CD4-positive, CD25-positive, alpha-beta regulatory T cell (primary cell): ENCODE results near the gene SETX. TPM values are rescaled to one million over a fixed set of nuclear protein-coding genes. Genes with fewer than 3 reads are reported as not detected.
"Not testable (repeated sequence)": the region's sequence is repeated elsewhere in the genome, so short reads cannot be mapped to it uniquely, and the experiment has no call there.

Experiments
- ATAC-seq, 2 donors: fragments of 150-1000 bp; cut with Tn5 transposase; one replicate each; pipeline ENCODE4 v1.10.0; 2021; ENCODE audit warnings: low read depth in 2 of 2, moderate number of reproducible peaks in 2 of 2, moderate library complexity in 1 of 2
- DNase-seq, 3 donors: peaks; one replicate each; pipeline versions ENCODE4 v3.0.0 to v3.0.0-alpha.2; 2012 to 2022; ENCODE audit warnings: mixed read lengths in 1 of 3
- H3K27ac ChIP-seq: one replicate; pipeline ENCODE4 v1.7.0; 2013; ENCODE audit warnings: mild to moderate bottlenecking, low read length; ENCODE audit not compliant: insufficient read depth, poor library complexity, severe bottlenecking
- H3K27me3 ChIP-seq: one replicate; pipeline ENCODE4 v1.7.0; 2013; ENCODE audit warnings: low read length; ENCODE audit not compliant: control insufficient read depth, insufficient read depth
- H3K36me3 ChIP-seq: one replicate; pipeline ENCODE4 v1.7.0; 2013; ENCODE audit warnings: mild to moderate bottlenecking, low read length, moderate library complexity; ENCODE audit not compliant: control insufficient read depth, insufficient read depth
- H3K4me1 ChIP-seq: 2 replicates; pipeline ENCODE4 v1.7.0; 2013; ENCODE audit warnings: mild to moderate bottlenecking, low read length; ENCODE audit not compliant: insufficient read depth, control insufficient read depth, poor library complexity, severe bottlenecking
- H3K4me3 ChIP-seq: one replicate; pipeline ENCODE4 v1.7.0; 2013; ENCODE audit warnings: low read depth, mild to moderate bottlenecking, low read length, moderate library complexity
- H3K9me3 ChIP-seq, 2 experiments: 1 replicate in 1 of 2; 2 replicates in 1 of 2; pipeline ENCODE4 v1.7.0; 2013; ENCODE audit warnings: low read length in 2 of 2, mild to moderate bottlenecking in 1 of 2, moderate library complexity in 1 of 2; ENCODE audit not compliant: control insufficient read depth in 2 of 2
- H3K27ac Mint-ChIP-seq, 3 donors: one replicate each; pipeline ENCODE4 v1.8.0; 2020 to 2022; ENCODE audit warnings: mild to moderate bottlenecking in 3 of 3, mixed read lengths in 3 of 3, moderate library complexity in 2 of 3
- H3K27me3 Mint-ChIP-seq: one replicate; pipeline ENCODE4 v1.8.0; 2022; ENCODE audit warnings: mild to moderate bottlenecking, mixed read lengths
- H3K36me3 Mint-ChIP-seq: one replicate; pipeline ENCODE4 v1.8.0; 2020; ENCODE audit warnings: mixed read lengths
- H3K4me1 Mint-ChIP-seq, 4 donors: one replicate each; pipeline ENCODE4 v1.8.0; 2020 to 2022; ENCODE audit warnings: mixed read lengths in 4 of 4, mild to moderate bottlenecking in 1 of 4
- H3K4me3 Mint-ChIP-seq, 4 donors: one replicate each; pipeline ENCODE4 v1.8.0; 2020 to 2022; ENCODE audit warnings: mild to moderate bottlenecking in 4 of 4, mixed read lengths in 4 of 4, moderate library complexity in 3 of 4
- H3K9me3 Mint-ChIP-seq, 7 donors: one replicate each; pipeline ENCODE4 v1.8.0; 2020 to 2022; ENCODE audit warnings: mixed read lengths in 7 of 7, mild to moderate bottlenecking in 3 of 7, moderate library complexity in 2 of 7
- polyA plus RNA-seq, 4 donors: library from polyadenylated mRNA; unstranded; fragments of 300-500 nt; fragmentation: Illumina TruSeq; gene quantifications; one replicate each; pipeline ENCODE4 v1.2.3, GENCODE V29; 2021
- total RNA-seq: library from RNA; stranded (reverse); gene quantifications from one replicate; pipeline ENCODE4 v1.2.3, GENCODE V29; 2022

Gene SETX
- total and polyA plus RNA-seq, 5 donors from 2014 or later = 22.6 to 70.5 (median 30.6) TPM

- peaks cover 15 to 29% (median 17%) of the 10 kb centered on the region in 4 donors for H3K4me1 Mint-ChIP-seq
- ATAC-seq (no peak), DNase-seq (no peak)
- Histone ChIP-seq H3K27ac (no peak overlapping the region), H3K4me1 (no peaks in the 10 kb centered on the region), H3K4me3 (no peak overlapping the region), H3K9me3 (no peaks in the 10 kb centered on the region), H3K27me3 (no peaks in the 10 kb centered on the region), H3K36me3 (peaks cover 74% of the 10 kb centered on the region)
- peaks cover 32% of the 10 kb centered on the region for H3K36me3 Mint-ChIP-seq
- H3K27ac Mint-ChIP-seq = peak overlapping the region in 1 of 3 donors; percentile 7
- H3K4me3 Mint-ChIP-seq = no peak overlapping the region
- H3K27me3 Mint-ChIP-seq = no peaks in the 10 kb centered on the region
- H3K9me3 Mint-ChIP-seq = no peaks in the 10 kb centered on the region
These were observed 29.6 kb upstream of the SETX start for GRCh38 chr9:132384376-132384775.

- Mint-ChIP-seq H3K4me3 (no peak overlapping the region), H3K4me1 (peaks cover 15 to 29% (median 19%) of the 10 kb centered on the region in 4 donors), H3K9me3 (no peaks in the 10 kb centered on the region), H3K27me3 (no peaks in the 10 kb centered on the region), H3K27ac (no peak overlapping the region), H3K36me3 (peaks cover 32% of the 10 kb centered on the region)
- Histone ChIP-seq H3K27ac (no peak overlapping the region), H3K9me3 (no peaks in the 10 kb centered on the region), H3K4me3 (no peak overlapping the region), H3K27me3 (no peaks in the 10 kb centered on the region), H3K36me3 (peaks cover 75% of the 10 kb centered on the region), H3K4me1 (no peaks in the 10 kb centered on the region)
- ATAC-seq = no peak
- DNase-seq = no peak
These were observed 28.7 kb upstream of the SETX start for GRCh38 chr9:132383462-132383883.

GRCh38 chr9:132381966-132382541, 27.3 kb upstream of the SETX start:
- no peaks in the 10 kb centered on the region for H3K27me3 ChIP-seq
- H3K36me3 ChIP-seq = peaks cover 75% of the 10 kb centered on the region
- no peak overlapping the region for H3K4me3 ChIP-seq
- H3K9me3 ChIP-seq = no peaks in the 10 kb centered on the region
- peaks cover 15 to 29% (median 19%) of the 10 kb centered on the region in 4 donors for H3K4me1 Mint-ChIP-seq
- H3K27me3 Mint-ChIP-seq = no peaks in the 10 kb centered on the region
- peak in 1 of 3 donors; percentile 24 for DNase-seq
- no peaks in the 10 kb centered on the region for H3K4me1 ChIP-seq
- peak overlapping the region; percentile 48 to 84 (median 76) for H3K27ac Mint-ChIP-seq
- H3K9me3 Mint-ChIP-seq = no peaks in the 10 kb centered on the region
- no peak overlapping the region for H3K27ac ChIP-seq
- peak overlapping the region in 2 of 4 donors; percentile 11 to 77 for H3K4me3 Mint-ChIP-seq
- peaks cover 22% of the 10 kb centered on the region for H3K36me3 Mint-ChIP-seq
- peak; percentile 34 to 58 for ATAC-seq

GRCh38 chr9:132378416-132378815, 23.6 kb upstream of the SETX start:
- not testable (repeated sequence) for H3K9me3 Mint-ChIP-seq, H3K27me3 ChIP-seq, H3K9me3 ChIP-seq, H3K4me3 Mint-ChIP-seq, H3K27ac ChIP-seq, ATAC-seq, H3K4me3 ChIP-seq, H3K27ac Mint-ChIP-seq, H3K4me1 ChIP-seq, H3K27me3 Mint-ChIP-seq, DNase-seq
- H3K36me3 ChIP-seq = peaks cover 65% of the 10 kb centered on the region
- Mint-ChIP-seq H3K36me3 (peaks cover 21% of the 10 kb centered on the region), H3K4me1 (peaks cover 13 to 16% (median 14%) of the 10 kb centered on the region in 4 donors)

GRCh38 chr9:132377769-132378168, 23.0 kb upstream of the SETX start:
- H3K27ac Mint-ChIP-seq = not testable (repeated sequence)
- peaks cover 65% of the 10 kb centered on the region for H3K36me3 ChIP-seq

GRCh38 chr9:132372177-132373095, 17.6 kb upstream of the SETX start:
- Mint-ChIP-seq H3K4me3 (peak overlapping the region in 2 of 4 donors; percentile 34 to 53), H3K9me3 (no peaks in the 10 kb centered on the region), H3K36me3 (peaks cover 19% of the 10 kb centered on the region), H3K27ac (peak overlapping the region; percentile 37 to 89 (median 89)), H3K4me1 (peaks cover 8 to 12% (median 9%) of the 10 kb centered on the region in 4 donors), H3K27me3 (no peaks in the 10 kb centered on the region)
- Histone ChIP-seq H3K4me1 (no peaks in the 10 kb centered on the region), H3K27ac (no peak overlapping the region), H3K36me3 (peaks cover 24% of the 10 kb centered on the region), H3K4me3 (no peak overlapping the region), H3K27me3 (no peaks in the 10 kb centered on the region), H3K9me3 (no peaks in the 10 kb centered on the region)
- peak in 1 of 3 donors; percentile 16 for DNase-seq
- ATAC-seq = peak in 1 of 2 donors; percentile 42

More at GRCh38 chr9:132377769-132378168, 23.0 kb upstream of the SETX start:
- not testable (repeated sequence) for H3K9me3 Mint-ChIP-seq, H3K4me3 ChIP-seq, H3K27ac ChIP-seq, H3K27me3 Mint-ChIP-seq, DNase-seq, H3K27me3 ChIP-seq, H3K4me3 Mint-ChIP-seq, H3K9me3 ChIP-seq, H3K4me1 ChIP-seq, ATAC-seq
- Mint-ChIP-seq H3K4me1 (peaks cover 13 to 16% (median 15%) of the 10 kb centered on the region in 4 donors), H3K36me3 (peaks cover 18% of the 10 kb centered on the region)

GRCh38 chr9:132370592-132370991, 15.8 kb upstream of the SETX start:
- no peak for DNase-seq
- Histone ChIP-seq H3K4me1 (no peaks in the 10 kb centered on the region), H3K9me3 (no peaks in the 10 kb centered on the region), H3K27me3 (no peaks in the 10 kb centered on the region), H3K36me3 (peaks cover 7% of the 10 kb centered on the region), H3K27ac (no peak overlapping the region), H3K4me3 (no peak overlapping the region)
- Mint-ChIP-seq H3K4me1 (peaks cover 8 to 12% (median 9%) of the 10 kb centered on the region in 4 donors), H3K9me3 (no peaks in the 10 kb centered on the region), H3K27ac (no peak overlapping the region), H3K4me3 (no peak overlapping the region), H3K27me3 (no peaks in the 10 kb centered on the region), H3K36me3 (peaks cover 12% of the 10 kb centered on the region)
- ATAC-seq = no peak
